Vagina (tissue), 2 donors: ENCODE results near the gene P3R3URF. TPM values are rescaled to one million over a fixed set of nuclear protein-coding genes. Genes with fewer than 3 reads are reported as not detected.
A peak's percentile ranks its signal among the peaks of the same experiment; 100 is the strongest.

ENCODE experiments used
- DNase-seq, 2 donors: peaks; one replicate each; pipeline ENCODE4 v3.0.0-alpha.2; 2017; ENCODE audit errors: extremely low spot score in 2 of 2
- H3K27ac ChIP-seq: fragments of 200-600 bp; sonication (generic); one replicate; pipeline ENCODE4 v1.5.1; 2019
- H3K27me3 ChIP-seq: fragments of 200-600 bp; sonication (generic); one replicate; pipeline ENCODE4 v1.5.1; 2019
- H3K36me3 ChIP-seq, 2 donors: fragments of 200-600 bp; sonication (generic); one replicate each; pipeline ENCODE4 v1.5.1; 2017 to 2019
- H3K4me1 ChIP-seq: fragments of 200-600 bp; sonication (generic); one replicate; pipeline ENCODE4 v1.5.1; 2019
- H3K4me3 ChIP-seq, 2 donors: fragments of 200-600 bp; sonication (generic); 1 replicate in 1 of 2; 2 replicates in 1 of 2; pipeline ENCODE4 v1.5.1; 2016 to 2019
- H3K9me3 ChIP-seq: fragments of 200-600 bp; sonication (generic); one replicate; pipeline ENCODE4 v1.5.1; 2019
- CTCF ChIP-seq, 3 experiments: fragments of 450-650 bp in 2 of 3; fragments of 200-600 bp in 1 of 3; sonication (generic) in 1 of 3; IDR thresholded peaks; one replicate each; pipeline ENCODE4 v1.5.1; 2017 to 2019; ENCODE audit warnings: antibody characterized with exemption in 3 of 3, mild to moderate bottlenecking in 2 of 3, moderate library complexity in 2 of 3
- POLR2A ChIP-seq, 2 donors: fragments of 450-650 bp; IDR thresholded peaks; one replicate each; pipeline ENCODE4 v1.6.1; 2017; ENCODE audit warnings: antibody characterized with exemption in 2 of 2, mild to moderate bottlenecking in 2 of 2, moderate library complexity in 2 of 2
- POLR2AphosphoS5 ChIP-seq, 2 donors: sonication (generic); formaldehyde crosslinking; IDR thresholded peaks; one replicate each; pipeline ENCODE4 v1.9.0; 2017; ENCODE audit warnings: antibody characterized with exemption in 2 of 2, mild to moderate bottlenecking in 2 of 2, low read depth in 1 of 2; ENCODE audit not compliant: insufficient read depth in 1 of 2
- intact Hi-C: fragments of 100-400 bp; cut with DNase I; formaldehyde crosslinking; loops from one replicate; pipeline ENCODE4 v1.15.1; 2023
- total RNA-seq: library from RNA; depleted of rRNA; stranded (reverse); fragments of >200 nt; gene quantifications from one replicate; pipeline ENCODE4 v1.2.3, GENCODE V29; 2016

P3R3URF gene
- total RNA-seq, 1 donor from 2014 or later = not detected

DNA sequence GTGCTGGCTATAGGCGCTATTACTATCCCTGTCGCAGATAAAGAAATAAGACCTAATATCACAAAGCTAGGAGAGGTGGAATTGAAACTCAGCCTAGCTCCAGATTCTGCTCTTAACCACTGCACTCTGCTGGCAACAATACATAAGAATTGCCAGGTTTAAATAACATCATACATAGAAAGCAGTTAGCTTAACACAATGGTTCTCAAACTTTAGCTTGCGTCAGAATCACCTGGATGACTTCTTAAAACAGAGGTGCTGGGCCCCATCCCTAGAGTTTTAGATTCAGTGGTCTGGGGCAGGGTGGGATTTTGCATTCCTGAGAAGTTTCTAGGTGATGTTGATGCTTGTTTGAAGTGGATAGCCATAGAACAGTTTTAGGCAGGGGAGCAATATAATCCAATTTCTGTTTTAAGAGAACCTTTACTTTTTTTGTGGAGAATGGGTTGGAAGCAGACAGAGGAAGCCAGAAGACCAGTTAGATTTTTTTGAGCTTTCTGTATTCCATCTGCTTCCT lies 23.0 kb upstream of the P3R3URF start:
- H3K27me3 ChIP-seq = no peaks in the 10 kb centered on the region
- TF ChIP-seq POLR2AphosphoS5 (IDR thresholded peaks at IDR 0.05; ENCODE audit: insufficient read depth in 1 of 2, low read depth in 1 of 2) (no peak), CTCF (IDR thresholded peaks at IDR 0.05) (no peak), POLR2A (IDR thresholded peaks at IDR 0.05) (no peak)
- no peaks in the 10 kb centered on the region for H3K9me3 ChIP-seq
- H3K27ac ChIP-seq = peak overlapping the region; percentile 76
- peak overlapping the region; percentile 80 to 92 for H3K4me3 ChIP-seq
- no peak for DNase-seq
- peaks cover 35% of the 10 kb centered on the region for H3K4me1 ChIP-seq
- intact Hi-C loops = no loop called here
- peaks cover 0 to 10% of the 10 kb centered on the region in 2 donors for H3K36me3 ChIP-seq

- TF ChIP-seq CTCF (IDR thresholded peaks at IDR 0.05) = no peak
- peak in 1 of 2 donors; percentile 32 for TF ChIP-seq POLR2A (IDR thresholded peaks at IDR 0.05)
- peak in 1 of 2 donors; percentile 72 for TF ChIP-seq POLR2AphosphoS5 (IDR thresholded peaks at IDR 0.05; ENCODE audit: insufficient read depth in 1 of 2, low read depth in 1 of 2)
- Histone ChIP-seq H3K4me1 (peaks cover 29% of the 10 kb centered on the region), H3K27ac (peak within 1 kb of the TSS; percentile 76), H3K36me3 (peaks cover 0 to 17% of the 10 kb centered on the region in 2 donors), H3K9me3 (no peaks in the 10 kb centered on the region), H3K4me3 (peak within 1 kb of the TSS; percentile 80 to 92), H3K27me3 (no peaks in the 10 kb centered on the region)
- DNase-seq = no peak
- intact Hi-C loops = no loop called here
Measured at GRCh38 chr1:46197964-46198811, 21.9 kb upstream of the P3R3URF start, which contains the start of gene POMGNT1. Gene POMGNT1, minus strand, starts transcription at chr1:46198434. Its CDS starts 613 bp downstream, at chr1:46197821.

DNA sequence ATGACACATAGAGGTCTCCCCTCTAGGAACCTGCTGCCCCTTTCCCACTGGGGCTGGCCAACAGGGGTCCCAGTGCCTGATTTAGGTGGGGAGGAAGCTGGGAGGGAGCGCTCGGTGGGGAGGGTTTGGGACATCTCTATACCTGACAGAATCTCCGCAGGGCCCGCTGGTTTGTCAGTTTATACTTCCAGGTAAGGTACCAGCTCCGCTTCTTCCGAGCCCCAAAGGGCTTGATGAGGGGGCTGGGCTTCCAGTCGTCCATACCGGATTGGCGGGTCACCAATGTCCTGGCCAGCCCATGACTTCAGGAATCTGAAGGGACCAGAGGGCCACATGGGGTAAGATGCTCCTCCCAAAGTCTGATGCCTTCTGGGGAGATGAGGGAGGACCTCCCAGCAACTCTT lies 21.3 kb upstream of the P3R3URF start:
- H3K27me3 ChIP-seq = no peaks in the 10 kb centered on the region
- peak overlapping the region; percentile 80 to 92 for H3K4me3 ChIP-seq

DNA sequence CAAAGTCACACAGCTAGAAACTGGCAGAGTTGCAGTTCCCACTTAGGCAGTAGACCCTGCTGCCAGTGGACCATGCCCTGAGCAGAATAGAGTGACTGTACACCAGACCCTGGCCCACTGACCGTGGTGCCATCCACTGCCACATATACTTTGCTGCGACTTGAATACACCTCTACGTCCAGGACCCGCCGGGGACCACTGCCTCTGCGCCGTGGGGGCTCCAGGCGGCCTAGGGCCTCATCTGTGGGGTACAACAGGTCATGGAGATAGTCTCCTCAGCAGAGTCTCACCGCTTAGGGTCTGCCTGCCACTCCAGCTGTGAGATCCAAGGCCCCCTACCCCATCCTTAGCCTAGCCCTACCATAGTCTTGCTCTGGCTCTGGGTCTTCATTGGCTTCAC lies 20.3 kb upstream of the P3R3URF start:
- H3K27ac ChIP-seq = no peak overlapping the region
- no peaks in the 10 kb centered on the region for H3K9me3 ChIP-seq
- H3K4me1 ChIP-seq = peaks cover 24% of the 10 kb centered on the region
- intact Hi-C loops = no loop called here
- H3K36me3 ChIP-seq = peaks cover 0 to 31% of the 10 kb centered on the region in 2 donors
- DNase-seq = no peak
- no peak overlapping the region for H3K4me3 ChIP-seq
- H3K27me3 ChIP-seq = no peaks in the 10 kb centered on the region
- TF ChIP-seq CTCF (IDR thresholded peaks at IDR 0.05) = no peak

More for the DNA sequence above, 21.3 kb upstream of the P3R3URF start:
- DNase-seq = no peak
- Histone ChIP-seq H3K9me3 (no peaks in the 10 kb centered on the region), H3K4me1 (peaks cover 28% of the 10 kb centered on the region), H3K27ac (peak overlapping the region; percentile 76), H3K36me3 (peaks cover 0 to 23% of the 10 kb centered on the region in 2 donors)
- TF ChIP-seq POLR2AphosphoS5 (IDR thresholded peaks at IDR 0.05; ENCODE audit: insufficient read depth in 1 of 2, low read depth in 1 of 2) (no peak), CTCF (IDR thresholded peaks at IDR 0.05) (no peak), POLR2A (IDR thresholded peaks at IDR 0.05) (no peak)
- intact Hi-C loops = no loop called here
